VCaP (cell line): ENCODE measurements around the gene SDC3.
A peak's percentile ranks its signal among the peaks of the same experiment; 100 is the strongest.

Experiments used
- H3K27ac ChIP-seq: fragments of 450-650 bp; 2 replicates; pipeline ENCODE4 v1.5.1; 2017
- CTCF ChIP-seq: fragments of 450-650 bp; conservative IDR thresholded peaks from 2 replicates; pipeline ENCODE4 v1.5.1; 2017; ENCODE audit warnings: mild to moderate bottlenecking, moderate library complexity

The SDC3 gene

GRCh38 chr1:30930631-30931173 is 22.1 kb upstream of the SDC3 start:
- no peak overlapping the region for H3K27ac ChIP-seq
- TF ChIP-seq CTCF: no peak

GRCh38 chr1:30929944-30930525 is 21.5 kb upstream of the SDC3 start:
- no peak for TF ChIP-seq CTCF
- H3K27ac ChIP-seq: no peak overlapping the region

GRCh38 chr1:30929135-30929889 is 20.8 kb upstream of the SDC3 start:
- H3K27ac ChIP-seq: no peak overlapping the region
- TF ChIP-seq CTCF: peak; percentile 77

GRCh38 chr1:30928789-30929134 is 20.2 kb upstream of the SDC3 start:
- H3K27ac ChIP-seq: no peak overlapping the region
- TF ChIP-seq CTCF: no peak

GRCh38 chr1:30928171-30928570 is 19.6 kb upstream of the SDC3 start:
- no peak overlapping the region for H3K27ac ChIP-seq
- TF ChIP-seq CTCF: no peak

- H3K27ac ChIP-seq: no peak overlapping the region
- no peak for TF ChIP-seq CTCF
Observed at GRCh38 chr1:30927448-30927847, 18.9 kb upstream of the SDC3 start.

GRCh38 chr1:30923597-30923996 is 15.0 kb upstream of the SDC3 start:
- TF ChIP-seq CTCF: no peak
- no peak overlapping the region for H3K27ac ChIP-seq
